ENCODE results near the gene ARID1B.

DNA sequence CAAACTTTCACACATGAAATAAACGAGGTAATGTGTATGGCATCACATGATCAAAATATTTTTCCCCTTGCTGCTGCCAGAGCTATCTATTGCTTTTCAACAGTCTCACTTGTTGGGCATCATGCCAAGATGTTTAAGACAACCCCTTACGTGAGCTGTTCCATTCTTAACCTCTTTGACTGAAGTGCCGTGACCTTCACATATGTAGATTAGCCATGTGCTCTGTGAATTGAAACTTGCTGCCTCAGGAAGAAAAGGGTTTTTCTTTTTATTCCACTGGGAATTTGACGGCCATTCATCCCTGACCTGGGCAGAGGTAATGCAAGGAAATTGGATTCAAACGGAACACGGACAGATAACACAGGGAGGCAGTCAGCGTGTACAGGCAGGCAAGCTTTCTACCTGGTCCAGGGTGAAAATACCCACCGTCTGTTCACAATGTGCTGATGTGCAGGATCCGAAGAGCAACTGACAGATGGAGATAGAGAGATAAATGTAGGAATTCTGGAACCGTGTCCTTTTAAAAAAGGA lies 14.2 kb downstream of the ARID1B start:
- TF ChIP-seq ZNF274 (IDR thresholded peaks at IDR 0.05; ENCODE audit: insufficient read depth, insufficient read length) (no peak), ZZZ3 (IDR thresholded peaks at IDR 0.05; ENCODE audit: control insufficient read depth, insufficient read length, low read depth) (no peak)
- TF ChIP-seq, protein P1, sequence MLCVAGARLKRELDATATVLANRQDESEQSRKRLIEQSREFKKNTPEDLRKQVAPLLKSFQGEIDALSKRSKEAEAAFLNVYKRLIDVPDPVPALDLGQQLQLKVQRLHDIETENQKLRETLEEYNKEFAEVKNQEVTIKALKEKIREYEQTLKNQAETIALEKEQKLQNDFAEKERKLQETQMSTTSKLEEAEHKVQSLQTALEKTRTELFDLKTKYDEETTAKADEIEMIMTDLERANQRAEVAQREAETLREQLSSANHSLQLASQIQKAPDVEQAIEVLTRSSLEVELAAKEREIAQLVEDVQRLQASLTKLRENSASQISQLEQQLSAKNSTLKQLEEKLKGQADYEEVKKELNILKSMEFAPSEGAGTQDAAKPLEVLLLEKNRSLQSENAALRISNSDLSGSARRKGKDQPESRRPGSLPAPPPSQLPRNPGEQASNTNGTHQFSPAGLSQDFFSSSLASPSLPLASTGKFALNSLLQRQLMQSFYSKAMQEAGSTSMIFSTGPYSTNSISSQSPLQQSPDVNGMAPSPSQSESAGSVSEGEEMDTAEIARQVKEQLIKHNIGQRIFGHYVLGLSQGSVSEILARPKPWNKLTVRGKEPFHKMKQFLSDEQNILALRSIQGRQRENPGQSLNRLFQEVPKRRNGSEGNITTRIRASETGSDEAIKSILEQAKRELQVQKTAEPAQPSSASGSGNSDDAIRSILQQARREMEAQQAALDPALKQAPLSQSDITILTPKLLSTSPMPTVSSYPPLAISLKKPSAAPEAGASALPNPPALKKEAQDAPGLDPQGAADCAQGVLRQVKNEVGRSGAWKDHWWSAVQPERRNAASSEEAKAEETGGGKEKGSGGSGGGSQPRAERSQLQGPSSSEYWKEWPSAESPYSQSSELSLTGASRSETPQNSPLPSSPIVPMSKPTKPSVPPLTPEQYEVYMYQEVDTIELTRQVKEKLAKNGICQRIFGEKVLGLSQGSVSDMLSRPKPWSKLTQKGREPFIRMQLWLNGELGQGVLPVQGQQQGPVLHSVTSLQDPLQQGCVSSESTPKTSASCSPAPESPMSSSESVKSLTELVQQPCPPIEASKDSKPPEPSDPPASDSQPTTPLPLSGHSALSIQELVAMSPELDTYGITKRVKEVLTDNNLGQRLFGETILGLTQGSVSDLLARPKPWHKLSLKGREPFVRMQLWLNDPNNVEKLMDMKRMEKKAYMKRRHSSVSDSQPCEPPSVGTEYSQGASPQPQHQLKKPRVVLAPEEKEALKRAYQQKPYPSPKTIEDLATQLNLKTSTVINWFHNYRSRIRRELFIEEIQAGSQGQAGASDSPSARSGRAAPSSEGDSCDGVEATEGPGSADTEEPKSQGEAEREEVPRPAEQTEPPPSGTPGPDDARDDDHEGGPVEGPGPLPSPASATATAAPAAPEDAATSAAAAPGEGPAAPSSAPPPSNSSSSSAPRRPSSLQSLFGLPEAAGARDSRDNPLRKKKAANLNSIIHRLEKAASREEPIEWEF (IDR thresholded peaks at IDR 0.05; ENCODE audit: insufficient replicate concordance, low read depth, low read length), result no peak

Measured in GM12878 (cell line).